Hematopoietic multipotent progenitor cell treated with erythropoietin and hydrocortisone succinate and interleukin-3 and kit ligand, for 15 days (in vitro differentiated cells): ENCODE results near the gene ULK2.
"Not testable (repeated sequence)": the region's sequence is repeated elsewhere in the genome, so short reads cannot be mapped to it uniquely, and the experiment has no call there.

Experiments used
- DNase-seq: peaks from one replicate; pipeline ENCODE4 v3.0.0-alpha.2; 2015; ENCODE audit warnings: low spot score

Gene ULK2

DNA sequence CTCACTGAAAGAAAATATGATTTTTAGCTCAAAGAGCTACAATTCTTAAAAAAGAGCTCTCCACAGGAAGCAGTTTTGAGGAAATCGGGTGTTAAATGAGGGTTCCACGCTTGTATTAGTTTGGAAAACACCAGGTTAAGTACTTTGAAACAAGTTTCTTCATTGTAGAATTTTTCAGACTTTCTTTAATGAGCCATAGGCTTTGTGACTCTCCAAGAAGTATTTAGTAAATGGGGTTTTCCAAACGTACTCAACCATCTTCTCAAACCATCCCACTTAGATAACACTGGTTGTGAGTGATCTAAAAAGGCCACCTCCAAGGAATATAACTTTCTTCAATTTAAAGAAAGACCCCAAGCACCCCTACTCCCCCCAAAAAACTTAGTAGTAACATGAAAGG lies 2.7 kb downstream of the ULK2 start:
- DNase-seq: no peak

DNA sequence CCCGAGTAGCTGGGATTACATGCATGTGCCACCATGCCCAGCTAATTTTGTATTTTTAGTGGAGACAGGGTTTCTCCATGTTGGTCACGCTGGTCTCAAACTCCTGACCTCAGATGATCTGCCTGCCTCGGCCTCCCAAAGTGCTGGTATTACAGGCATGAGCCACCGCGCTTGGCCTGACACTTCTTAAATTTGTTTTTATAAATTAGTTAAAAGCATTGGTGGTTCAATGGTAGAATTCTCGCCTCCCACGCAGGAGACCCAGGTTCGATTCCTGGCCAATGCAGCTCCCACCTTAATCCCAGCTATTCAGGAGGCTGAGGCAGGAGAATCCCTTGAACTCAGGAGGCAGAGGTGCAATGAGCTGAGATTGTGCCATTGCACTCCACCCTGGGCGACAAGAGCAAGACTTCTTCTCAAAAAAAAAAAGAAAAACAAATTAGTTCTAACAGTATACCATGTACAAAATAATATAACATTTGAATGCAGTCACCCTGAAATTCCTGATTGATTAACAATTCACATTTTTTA lies 7.0 kb downstream of the ULK2 start:
- not testable (repeated sequence) for DNase-seq

DNA sequence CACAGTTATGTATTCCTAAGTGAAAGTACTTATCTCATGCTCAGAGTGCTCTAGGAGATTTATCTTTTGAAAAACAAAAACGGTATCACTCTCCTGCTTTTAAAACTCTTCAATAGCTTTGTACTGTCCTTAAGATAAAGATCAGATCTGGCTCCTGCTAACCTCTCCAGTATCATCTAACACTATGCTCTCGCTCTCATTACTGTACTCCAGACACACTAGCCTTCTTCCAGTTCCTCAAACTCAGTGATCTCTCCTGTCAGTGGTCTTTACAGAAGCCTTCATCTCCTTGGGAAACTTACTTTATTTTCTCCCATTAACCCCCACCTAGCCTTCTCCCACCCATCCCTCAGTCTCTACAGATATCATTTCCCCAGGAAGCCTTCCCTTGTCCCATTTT lies 10.1 kb downstream of the ULK2 start:
- no peak for DNase-seq

DNA sequence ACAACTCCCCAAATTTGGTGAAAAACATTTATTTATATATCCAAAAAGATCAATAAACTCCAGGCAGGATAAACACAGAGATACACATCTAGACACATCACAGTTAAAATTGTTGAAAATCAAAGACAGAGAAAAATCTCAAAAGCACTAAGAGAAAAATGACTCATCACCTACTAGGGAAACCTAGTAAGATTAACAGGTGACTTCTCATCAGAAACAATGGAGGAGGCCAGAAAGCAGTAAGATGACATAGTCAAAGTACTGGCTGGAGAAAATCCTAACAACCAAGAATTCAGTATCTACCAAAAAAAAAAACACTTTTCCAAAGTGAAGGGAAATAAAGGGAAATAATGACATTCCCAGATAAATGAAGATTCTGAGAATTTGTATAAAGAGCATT lies 33.8 kb downstream of the ULK2 start:
- no peak for DNase-seq

DNA sequence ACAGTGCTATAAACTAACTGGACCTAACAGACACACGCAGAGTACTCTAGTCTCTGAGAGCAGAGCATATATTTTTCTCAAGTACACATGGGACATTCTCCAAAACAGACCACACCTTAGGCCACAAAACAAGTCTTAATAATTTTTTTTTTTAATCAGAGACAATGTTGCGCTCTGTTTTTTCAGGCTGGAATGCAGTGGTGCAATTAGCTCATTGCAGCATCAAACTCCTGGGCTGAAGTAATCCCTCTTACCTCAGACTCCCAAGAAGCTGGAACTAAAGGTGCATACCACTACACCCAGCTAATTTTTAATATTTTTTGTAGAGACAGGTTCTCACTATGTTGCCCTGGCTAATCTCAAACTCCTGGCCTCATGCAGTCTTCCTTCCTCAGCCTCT lies 37.7 kb downstream of the ULK2 start:
- no peak for DNase-seq

DNA sequence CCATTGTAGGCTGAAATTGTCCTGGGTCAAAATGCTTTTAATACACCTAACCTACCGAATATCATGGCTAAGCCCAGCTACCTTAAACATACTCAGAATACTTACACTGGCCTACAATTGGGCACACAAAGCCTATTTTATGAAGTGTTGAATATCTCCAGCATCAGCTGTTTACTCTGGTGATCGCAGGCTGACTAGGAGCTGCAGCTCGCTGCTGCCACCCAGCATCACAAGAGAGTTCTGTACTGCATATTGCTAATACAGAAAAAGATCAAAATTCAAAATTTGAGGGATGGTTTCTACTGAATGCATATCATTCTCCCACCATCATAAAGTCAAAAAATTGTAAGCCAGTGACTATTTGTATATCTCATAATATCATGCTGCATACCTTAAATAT lies 55.3 kb downstream of the ULK2 start:
- DNase-seq: no peak

DNA sequence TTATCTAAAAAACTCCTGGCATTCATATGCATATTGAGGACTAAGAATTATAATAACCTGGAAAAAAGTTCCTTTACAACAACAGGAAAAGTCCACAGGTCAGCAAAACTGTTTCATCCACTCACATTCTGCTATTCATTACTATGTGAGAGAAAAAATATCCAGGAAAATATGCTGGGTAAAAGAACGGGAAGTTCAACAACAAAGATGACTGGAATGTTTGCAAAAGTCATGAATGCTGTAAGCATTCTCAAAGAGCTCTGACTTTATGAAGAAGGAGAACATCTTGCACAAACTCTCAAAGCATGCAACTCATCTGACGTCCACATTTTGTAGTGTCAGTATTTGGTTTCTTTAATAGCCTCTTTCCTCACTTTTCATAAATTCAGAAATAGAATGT lies 62.7 kb downstream of the ULK2 start:
- DNase-seq: no peak

DNA sequence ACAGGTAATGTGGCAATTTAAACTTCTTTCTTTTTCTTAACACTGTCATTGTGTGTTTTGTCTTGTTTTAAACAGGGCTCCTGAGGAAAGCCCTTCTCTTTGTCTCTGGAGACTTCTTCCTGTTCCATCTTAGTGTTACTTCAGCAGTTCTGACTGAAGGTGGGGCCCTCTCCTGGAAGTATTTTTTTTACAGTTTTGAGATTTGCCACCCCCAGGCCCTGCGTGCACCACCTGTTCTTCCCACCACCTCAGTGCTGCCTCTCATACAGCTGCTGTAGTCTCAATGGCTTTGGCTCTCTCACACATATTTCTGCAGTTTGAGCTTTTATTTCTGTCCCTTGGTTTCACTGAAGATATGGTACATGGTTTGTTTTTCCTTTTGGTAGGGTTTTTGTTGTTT lies 67.2 kb downstream of the ULK2 start:
- no peak for DNase-seq

DNA sequence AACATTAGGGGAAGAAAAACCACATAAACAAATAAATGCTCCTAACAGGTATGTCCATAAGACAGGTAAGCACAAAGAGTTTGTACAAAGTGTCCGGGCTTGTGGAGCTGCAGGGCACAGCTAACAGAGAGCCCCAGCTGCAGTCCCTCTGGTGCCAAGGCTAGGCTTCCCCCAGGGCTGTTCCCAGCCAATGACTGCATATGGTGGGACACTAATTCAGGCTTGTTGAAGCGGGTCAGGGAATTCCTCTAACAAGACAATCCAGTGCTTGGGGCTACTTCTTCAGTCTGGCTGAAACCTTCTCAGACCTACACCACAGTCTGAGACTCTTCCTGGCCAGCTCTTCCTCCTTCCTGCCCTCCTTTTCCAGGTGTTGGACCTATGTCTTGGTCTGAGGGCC lies 67.9 kb downstream of the ULK2 start:
- DNase-seq: no peak

DNA sequence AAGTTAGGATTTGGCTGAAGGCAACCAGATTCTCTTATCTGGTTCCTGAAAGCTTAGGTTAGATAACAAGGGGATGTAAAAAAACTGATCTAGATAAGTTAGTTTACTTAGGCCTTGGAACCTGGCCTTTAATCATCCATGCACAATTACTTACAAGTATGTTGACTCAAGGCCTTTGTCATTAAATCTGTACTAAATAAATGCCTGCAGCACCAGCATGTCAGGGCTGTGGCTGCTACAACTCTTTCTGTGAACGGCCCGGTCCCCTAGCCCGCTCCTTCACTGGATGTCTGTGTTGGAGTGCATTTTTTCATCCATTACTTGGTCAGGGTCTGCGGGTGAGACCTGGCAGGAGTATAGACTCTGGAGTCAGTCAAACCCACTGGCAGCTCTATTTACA lies 71.3 kb downstream of the ULK2 start:
- no peak for DNase-seq

DNA sequence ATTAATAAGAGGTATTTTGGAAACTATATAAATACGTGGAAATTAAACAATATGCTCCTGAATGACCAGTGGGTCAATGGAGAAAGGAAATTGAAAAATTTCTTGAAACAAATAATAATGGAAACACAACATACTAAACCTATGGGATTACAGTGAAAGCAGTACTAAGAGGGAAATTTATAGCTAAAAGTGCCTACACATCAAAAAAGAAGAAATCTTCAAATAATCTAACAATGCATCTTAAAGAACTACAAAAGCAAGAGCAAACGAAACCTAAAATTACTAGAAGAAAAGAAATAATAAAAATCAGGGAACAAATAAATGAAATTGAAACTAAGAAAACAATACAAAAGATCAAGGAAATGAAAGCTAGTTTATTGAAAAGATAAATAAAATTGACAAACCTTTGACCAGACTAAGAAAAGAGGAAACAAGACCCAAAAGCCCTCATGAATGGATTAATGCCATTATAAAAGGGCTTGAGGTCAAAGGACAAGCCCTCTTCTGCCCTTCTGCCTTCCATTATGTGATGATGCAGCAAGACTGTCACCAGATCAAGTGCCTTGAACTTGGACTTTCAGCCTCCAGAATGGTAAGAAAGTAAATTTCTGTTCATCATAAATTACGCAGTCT lies 75.7 kb downstream of the ULK2 start:
- no peak for DNase-seq

DNA sequence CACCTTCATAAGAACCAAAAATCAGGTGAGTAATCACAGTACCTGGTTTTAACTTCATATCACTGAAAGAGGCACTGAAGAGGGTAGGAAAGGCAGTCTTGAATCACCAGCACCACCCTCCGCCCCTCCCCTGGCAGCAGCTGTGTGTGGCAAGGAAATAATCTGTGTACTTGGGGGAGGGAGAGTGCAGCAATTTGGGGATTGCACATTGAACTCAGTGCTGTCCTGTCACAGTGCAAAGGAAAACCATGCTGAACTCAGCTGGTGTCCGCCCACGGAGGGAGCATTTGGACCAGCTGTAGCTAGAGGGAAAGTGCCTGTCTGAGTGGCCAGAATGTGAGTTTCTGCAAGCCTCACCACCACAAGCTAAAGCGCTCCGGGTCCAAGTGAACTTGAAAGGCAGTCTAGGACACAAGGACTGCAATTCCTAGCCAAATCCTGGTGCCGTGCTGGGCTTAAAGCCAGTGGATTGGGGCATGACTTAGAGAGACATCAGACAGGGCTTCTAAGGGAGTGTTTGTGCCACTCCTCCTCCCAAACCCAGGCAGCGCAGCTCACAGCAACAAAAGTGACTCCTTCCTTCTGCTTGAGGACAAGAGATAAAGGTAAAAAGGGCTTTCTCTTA lies 79.9 kb downstream of the ULK2 start:
- no peak for DNase-seq

DNA sequence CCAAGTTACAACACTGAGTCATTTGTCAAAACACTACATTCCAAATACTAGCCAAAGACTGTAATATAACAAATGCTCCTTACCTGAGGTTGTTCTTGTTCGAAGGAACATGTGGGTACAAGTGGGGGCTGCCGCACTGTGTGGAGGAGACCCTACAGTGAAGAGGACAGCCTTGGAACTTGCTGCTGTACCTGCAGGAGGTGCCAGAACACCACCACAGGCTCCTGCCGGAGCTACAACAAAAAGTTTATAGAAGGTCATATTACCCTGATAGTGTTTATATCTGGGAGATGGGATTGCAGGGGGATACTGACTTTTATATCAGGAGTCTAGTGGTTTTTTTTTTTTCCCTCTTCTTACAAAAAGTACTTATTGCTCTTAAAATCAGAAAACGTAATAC lies 81.9 kb downstream of the ULK2 start:
- no peak for DNase-seq

DNA sequence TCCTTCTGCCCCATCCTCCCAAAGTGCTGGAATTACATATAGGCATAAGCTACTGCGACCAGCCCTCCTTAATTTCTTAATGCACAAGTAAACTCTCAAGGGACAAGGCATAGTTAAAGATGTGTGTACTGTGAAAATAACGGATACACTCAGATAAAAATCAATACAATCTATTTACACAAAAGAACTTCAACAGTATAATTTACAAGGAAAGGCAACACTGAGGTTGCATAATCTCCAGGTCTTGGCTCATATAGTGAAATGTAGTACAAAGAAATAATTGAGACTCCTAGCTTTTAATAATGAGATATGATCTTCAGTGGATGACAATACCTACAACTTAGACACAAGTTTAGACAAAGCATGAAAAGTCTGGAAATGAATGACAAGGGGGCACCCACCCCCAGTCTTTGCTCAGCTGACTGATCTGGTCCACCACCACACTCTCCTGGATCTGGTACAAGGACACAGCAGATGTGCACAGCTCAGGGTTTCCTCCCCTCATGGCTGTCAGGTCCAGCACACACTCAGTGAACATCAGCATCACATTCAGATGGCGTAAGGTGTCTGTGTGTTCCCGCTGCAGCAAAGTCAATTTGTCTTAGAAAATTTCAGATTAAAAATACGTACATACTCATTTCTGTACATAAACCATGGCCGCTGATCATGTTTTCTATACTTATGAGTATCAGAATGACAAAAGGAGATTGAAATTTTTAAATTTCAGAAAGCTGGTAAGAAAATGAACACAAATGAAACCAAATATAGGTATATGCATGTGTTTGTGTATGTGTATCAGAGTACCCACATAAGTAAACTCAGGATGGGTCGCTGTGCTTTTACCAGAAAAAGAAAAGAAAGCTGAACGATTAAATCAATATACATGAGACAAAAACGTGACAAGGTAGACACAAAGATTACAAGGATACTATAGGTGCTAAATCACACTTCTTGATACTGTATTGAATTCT lies 86.0 kb downstream of the ULK2 start:
- DNase-seq: no peak

DNA sequence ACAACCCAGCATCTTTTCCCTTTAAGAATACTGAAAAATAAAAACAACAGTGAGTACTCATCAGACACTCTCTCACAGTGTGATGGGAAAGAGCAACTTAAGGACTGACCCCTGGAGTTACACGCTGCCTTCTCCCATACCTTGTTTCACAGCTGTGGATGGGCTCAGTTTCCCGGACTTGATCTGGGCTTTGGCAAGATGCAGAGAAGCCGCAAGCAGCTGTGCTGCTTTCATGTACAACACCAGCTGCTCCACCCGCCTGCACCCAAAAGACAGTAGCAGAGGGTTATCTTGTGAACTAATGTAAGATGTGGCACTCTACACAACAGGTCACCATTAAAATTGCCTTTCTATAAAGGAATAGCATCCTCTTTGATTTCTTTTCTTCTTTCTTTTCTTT lies 86.9 kb downstream of the ULK2 start:
- DNase-seq: no peak

DNA sequence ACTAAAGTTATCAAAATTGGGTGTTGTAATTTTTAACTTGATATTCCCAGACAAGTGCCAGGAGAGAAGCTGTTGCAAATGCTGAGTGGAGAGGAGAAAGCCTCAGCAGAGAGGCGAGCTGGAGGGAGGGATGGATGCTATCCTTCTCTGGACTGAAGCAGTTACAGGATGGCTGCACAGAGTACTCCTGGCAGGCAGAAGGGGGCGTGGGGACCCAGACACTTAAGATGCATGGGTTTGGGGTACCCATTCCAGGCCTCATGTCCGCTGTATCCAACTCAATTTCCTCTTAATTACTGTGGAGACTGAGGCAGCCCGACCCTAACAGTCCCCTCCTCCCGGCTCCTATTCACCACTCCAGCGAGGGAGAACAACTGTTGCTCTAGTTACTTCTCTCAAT lies 94.2 kb downstream of the ULK2 start:
- DNase-seq: no peak

DNA sequence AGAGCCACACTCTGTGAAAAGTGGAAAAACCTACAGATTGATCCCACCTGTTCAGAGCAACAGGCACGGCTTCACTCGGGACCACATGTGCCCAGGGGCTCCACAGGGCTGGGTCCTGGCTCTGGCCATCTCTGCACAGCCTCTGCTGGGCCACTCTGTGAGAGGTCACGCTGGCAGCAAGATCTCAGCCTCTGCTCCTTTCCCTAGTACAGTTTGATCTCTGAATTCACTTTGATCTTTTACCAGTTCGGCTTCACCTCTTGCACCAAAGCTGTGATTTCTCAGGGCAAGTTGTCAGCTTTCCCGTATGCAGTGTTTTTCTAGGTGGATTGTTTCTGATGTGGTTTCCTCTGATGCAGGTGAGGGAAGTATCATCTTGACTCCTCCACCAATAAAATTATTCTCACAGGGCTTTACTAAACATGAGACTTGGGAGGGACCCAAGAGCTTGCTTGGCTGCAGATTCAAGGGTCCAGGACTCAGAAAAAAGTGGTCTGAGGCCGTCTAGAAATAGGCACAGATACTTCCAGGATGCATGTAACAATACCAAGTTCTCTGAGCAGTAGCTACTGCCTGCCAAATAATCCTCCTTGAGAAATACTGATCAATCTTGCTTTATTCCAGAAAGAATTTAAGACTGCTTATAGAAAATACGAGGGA lies 95.6 kb downstream of the ULK2 start:
- DNase-seq: no peak

DNA sequence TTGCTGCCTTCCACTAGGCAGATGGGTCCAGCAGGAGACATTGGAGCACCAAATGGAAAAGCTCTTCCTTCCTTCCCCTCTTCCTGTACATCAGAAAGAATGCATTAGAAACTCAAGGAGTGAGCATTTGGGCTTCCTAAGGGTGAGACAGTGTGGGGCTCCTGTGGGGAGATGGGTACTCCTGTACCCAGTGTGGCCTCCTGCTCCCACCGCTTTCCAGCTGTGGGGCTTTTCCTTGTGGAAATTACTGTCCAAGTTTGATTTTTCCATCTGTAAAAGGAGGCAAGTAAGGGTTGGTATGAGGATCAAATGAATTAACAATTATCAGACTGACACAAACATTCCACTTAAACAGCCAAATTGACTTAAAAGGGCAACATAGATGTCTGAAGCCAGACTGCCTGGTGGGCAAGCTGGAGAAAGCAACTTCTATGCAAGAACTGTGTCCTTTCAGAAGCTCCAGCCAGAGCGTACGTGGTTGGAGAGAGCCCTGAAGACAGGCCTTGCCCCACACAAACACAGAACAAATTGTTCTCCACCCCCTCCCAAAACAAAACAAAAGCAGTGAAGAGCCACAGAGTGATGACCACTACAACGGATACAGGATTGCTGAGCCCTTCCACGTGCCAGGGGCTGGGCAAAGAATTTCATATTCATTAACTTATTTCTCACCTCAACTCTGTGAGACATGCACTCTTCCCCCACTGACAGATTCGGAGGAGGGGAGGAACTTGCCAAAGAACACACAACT lies 96.6 kb downstream of the ULK2 start:
- DNase-seq: no peak

DNA sequence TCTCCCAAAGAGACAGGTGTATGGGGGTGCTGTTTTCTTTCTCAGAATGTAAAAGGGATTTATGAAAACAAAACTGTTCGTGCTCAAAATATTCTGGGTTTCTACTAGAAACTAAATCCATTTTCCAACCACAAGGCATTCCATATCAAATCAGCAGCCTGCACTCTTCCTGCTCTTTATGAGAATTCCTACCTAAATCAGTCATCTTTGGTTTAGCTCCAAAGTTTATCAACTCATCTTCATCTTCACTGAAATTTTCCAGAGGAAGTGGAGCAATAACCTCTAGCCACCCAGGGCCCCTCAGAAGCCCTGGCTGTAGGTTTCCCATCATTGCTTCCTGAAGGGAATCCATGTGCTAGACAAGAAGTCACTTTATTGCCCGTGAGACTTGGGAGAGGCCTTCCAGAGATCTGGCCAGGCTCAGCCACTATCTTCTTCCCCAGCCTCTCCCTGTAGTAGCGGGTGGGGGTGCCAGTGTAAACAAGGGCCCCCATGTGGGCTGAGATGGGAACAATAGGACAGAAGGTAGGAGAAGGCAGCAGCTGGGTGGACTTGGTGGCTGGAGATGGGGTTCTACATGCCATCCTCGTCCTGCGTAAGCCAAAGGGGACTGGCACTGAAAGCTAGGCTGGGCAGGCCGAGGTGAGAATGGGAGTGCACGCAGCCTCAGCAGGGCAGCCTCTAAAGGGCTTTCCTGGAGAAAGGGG lies 97.6 kb downstream of the ULK2 start:
- DNase-seq: no peak

DNA sequence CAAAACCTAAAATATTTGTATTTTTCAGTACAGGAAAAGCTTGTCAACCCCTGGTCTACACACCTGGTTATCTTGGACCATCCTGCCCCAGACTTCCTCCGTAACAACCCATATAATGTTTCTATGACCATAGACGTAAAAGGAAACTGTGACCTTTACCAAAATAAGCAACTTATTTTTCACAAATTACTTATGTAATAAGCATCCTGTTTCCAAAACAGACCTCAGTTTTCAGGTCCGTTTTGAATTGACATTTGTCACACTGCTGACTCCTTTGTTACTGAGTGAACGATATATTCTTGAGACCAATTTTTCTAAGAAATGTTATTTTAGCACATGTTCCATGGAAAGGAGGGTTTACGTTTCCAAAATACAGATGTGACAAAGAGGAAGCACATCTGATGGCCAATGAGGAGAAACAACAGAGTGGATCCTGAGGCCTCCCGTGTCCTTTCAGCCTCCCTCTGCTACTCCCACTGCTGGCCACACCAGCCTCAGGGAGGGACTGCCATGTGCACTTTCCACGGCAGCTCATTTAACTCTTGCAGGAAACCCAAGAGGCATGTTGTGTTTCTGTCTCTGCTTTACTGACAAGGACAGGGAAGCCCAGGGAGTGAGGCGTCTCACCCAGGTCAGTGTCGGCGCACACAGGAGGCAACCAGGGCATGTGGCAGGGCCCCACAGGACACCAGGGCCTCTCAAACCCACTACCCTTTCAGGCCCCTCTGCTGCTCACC lies 99.5 kb downstream of the ULK2 start:
- no peak for DNase-seq
